Tongue (tissue), 2 donors: ENCODE measurements around the gene CDKAL1. TPM values are rescaled to one million over a fixed set of nuclear protein-coding genes. Genes with fewer than 3 reads are reported as not detected.
"Not testable (repeated sequence)": the region's sequence is repeated elsewhere in the genome, so short reads cannot be mapped to it uniquely, and the experiment has no call there.

Source experiments
- DNase-seq: peaks from one replicate; pipeline ENCODE4 v3.0.0-alpha.2; 2015
- total RNA-seq: library from RNA; depleted of rRNA; stranded (reverse); fragments of >200 nt; gene quantifications from one replicate; pipeline ENCODE4 v1.2.3, GENCODE V29; 2014

CDKAL1 gene
- total RNA-seq = 36.5 TPM

DNA sequence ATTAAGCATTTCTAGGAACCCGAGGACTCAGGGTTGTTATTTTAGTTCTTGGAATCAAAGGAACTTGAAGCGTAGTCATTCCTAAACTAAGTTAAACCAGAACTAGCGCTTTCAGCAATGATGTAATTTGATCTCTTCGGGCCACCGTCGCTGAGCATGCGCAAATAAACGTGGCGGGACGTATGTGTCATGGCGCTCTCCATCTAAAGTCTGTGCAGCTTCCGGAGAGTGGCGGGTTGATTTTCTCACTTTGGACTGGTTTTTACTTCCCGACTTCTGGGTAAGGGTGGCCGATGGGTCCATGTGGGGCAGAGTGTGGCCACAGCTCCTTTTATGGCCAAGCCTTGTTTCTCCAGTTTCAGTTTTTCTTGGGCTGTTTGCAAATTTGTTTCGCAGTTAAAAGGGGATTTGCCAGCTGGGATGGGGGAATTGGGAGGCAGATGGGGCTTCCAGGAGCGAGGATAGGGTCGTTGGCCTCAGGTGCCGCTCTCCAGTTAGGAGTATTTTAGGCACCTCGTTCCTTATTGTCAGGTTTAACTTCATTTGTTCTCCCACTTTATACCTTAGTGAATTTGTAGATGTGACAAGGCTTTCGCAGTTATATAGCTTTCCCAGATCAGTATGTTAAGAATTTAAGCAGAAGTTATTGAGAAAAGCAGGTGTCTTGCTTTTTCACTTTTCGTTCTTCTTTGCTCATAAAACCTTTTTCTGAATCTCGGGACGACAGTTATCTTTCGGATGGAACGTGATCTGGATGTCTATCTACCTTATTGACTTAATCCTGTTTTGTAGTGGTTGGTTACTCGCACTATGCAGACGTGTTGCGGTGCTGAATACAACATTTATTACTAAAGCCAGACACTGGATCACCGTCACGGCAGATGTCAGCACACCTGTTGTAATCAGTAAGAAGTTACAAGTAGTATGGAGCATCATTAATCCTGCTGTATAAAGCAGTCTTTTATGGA lies at the start of gene CDKAL1:
Gene CDKAL1, plus strand, starts transcription at position 163 of the 968 bp plus-strand sequence. CDS start 11,894 bp downstream, outside the sequence.
- DNase-seq = peak; percentile 98

DNA sequence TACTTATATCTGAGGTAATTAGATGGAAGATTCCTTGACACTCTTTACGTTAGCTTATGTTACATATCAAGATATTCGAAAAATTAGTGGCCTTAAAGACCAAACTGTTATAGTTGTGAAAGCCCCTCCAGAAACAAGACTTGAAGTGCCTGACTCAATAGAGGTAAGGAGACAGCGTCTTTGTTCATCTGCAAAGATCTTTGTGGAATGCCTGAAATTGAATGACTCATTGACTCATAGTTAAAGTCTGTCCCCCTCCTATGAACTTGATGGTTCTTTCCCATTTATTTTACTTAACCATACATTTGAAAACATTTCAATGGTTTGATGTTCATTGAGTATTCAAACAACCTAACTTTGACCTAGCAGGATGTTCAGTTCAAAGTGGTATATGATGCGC lies 47.6 kb upstream of the CDKAL1 start:
- DNase-seq = no peak

DNA sequence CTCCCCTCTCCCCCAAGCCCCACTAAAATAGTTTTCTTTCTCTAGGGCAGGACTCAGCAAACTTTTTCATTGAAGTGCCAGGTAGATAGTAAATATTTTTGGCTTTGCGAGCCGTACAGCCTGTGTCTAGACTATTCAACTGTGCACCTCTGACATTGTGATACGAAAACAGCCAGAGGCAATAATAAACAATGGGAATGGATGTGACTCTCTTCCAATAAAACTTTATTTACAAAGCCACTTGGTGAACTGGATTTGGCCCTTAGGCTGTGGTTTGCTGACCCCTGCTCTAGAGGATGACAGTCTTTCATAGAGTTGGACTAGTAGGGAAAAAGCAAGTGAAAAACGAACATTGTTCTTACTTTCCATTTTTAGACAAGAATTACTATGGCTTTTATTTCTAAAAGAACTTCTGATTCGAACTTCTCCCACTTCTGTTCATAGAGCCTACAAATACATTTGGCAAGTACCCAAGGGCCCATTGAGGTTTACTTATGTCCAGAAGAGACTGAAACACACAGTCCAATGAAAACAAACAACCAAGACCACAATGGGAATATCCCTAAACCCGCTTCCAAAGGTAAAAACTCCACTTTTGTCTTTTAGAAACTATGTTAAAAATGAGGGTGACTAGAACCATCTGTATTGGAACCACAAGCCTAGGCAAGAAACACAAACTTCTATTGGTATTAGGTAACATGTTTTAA lies 46.4 kb upstream of the CDKAL1 start:
- no peak for DNase-seq

DNA sequence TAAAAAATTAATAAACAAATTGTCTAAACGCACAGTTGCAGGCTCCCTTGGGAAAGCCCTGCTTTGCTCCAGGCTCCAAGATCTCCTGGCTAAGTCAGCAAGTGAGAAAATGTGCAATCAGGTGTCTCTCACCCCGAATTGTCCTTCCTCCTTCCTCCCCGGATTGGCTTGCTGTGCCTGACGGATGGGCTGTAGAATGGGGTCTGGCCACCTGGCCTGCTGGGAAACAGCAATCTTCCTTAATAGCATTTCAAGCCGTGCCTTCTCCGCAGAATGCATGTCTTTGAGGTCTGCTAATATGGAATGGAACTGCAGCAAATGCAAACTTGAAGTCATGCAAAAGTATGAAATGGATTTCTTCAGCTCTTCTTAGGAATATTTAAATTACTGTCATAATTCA lies 43.7 kb upstream of the CDKAL1 start:
- no peak for DNase-seq

GRCh38 chr6:20492099-20492498 lies 42.2 kb upstream of the CDKAL1 start:
- no peak for DNase-seq

DNA sequence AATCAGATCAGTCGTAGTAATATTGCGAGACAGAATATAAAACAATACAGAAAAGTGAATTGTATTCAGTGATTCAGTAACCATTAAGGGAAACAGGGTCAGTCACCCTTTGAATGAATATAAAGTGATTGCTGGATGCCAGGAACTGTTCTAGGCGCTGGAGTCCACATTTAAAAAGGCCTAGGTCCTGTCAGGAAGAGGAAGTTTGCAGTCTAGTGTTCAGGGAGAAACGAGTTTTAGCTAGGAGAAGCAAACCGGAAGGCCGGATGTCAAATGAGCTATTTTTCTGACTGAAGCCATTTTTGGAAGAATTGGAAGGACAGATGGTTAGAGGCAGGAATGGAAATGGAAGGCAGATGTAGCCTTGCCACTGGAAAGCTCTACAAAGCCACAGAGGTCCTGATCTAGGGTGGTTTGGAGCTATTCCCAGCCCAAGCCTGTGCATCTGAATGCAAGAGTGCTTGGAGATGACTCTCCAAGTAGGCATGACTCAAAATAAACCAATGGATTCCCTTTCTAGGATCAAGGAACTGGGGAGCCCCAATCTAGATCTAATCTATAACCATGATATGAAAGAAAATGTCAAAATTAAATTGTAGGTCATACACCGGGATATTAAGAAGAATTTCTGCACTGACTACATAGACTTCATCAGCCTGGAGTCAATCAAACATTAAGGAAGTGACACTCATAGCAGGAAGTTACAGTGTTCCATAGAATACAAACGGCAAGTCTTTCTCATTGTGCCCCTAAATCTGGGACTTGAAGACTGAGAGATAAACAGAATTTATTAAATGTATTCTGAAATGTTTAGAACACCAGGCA lies 36.8 kb upstream of the CDKAL1 start:
- no peak for DNase-seq

- DNase-seq = no peak
Observed at GRCh38 chr6:20498041-20498385, 36.2 kb upstream of the CDKAL1 start.

DNA sequence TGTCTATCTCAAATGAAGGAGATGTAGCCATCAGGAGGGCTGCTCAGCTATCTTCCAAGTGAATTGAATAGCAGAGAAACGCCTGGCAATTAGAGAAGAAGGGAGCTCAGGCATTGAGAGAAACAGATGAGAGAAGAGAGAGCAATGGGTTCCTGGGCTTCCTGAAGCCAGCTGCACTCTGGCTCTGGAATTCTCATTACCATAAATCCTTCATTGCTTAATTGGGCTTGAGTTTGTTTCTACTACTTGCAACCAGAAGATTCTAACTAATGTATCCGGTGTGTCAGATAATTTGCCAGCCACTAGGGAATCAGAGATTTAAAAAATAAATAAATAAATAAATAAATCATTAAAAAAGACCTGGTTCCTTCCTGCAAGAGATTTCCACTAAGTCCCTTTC lies 25.0 kb upstream of the CDKAL1 start:
- DNase-seq = no peak

GRCh38 chr6:20511852-20512251 lies 22.4 kb upstream of the CDKAL1 start:
- DNase-seq = no peak

DNA sequence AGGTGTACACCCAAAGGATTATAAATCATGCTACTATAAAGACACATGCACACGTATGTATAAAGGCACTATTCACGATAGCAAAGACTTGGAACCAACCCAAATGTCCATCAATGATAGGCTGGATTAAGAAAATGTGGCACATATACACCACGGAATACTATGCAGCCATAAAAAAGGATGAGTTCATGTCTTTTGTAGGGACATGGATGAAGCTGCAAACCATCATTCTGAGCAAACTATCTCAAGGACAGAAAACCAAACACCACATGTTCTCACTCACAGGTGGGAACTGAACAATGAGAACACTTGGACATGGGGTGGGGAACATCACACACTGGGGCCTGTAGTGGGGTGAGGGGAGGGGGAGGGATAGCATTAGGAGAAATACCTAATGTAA lies 9.0 kb upstream of the CDKAL1 start:
- not testable (repeated sequence) for DNase-seq

GRCh38 chr6:20529086-20529448 lies 5.2 kb upstream of the CDKAL1 start:
- peak; percentile 70 for DNase-seq

- no peak for DNase-seq
Observed at GRCh38 chr6:20532881-20533280, 1.4 kb upstream of the CDKAL1 start.

- peak; percentile 6 for DNase-seq
Observed at GRCh38 chr6:20533746-20534294, 437 bp upstream of the CDKAL1 start.

GRCh38 chr6:20538131-20538662 lies 3.9 kb downstream of the CDKAL1 start:
- no peak for DNase-seq

DNA sequence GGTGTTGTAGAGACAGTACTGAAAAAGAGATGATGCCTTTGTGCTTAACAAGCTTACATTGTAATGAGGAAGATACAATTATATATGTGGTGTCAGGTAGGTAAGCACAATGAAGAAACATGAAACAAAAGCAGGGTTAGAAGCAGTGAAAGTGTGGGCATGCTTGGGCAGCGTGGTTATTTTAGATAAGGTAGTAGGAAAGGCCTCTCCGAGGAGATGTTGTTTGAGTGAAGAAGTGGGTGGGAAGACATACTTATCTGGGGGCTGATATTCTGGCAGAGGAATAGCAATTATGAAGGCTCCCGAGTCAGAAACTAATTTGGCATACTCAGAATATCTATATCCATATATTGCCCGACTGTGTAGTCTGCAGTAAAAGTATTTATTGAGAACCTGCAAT lies 4.7 kb downstream of the CDKAL1 start:
- DNase-seq = no peak

DNA sequence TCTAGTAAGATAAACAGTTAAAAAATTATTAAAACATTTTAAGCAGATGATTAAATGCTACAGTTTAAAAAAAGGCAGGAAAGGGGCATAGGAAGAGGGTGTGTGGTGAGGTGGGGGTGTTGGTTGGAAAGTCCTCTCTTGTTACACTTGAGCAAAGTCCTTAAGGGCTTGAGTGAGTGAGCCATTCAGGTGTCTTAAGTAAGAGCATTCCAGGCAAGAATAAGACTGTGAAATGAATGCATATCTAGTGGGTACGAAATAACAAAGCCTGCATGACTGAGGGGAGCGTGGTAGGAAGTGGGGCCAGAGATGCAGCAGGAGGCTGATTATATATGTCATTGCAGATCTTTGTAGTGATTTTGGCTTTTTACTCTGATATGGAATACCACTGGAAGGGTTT lies 5.1 kb downstream of the CDKAL1 start:
- no peak for DNase-seq

DNA sequence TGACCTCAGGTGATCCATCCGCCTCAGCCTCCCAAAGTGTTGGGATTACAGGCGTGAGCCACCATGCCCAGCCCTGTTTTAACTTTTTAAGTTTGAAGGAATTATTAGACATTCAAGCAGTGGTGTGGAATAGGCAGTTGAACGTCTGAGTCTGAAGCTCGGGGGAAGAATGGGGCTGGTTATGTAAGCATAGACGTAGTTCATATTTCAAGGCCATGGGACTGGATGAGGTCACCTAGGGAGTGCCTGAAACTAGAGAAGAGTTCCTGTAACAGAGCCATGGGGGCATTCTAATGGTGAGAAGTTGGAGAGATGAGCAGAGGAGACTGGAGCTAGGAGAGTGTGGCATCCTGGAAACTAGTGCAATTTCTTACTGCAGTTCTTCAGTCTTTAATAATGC lies 6.4 kb downstream of the CDKAL1 start:
- DNase-seq = no peak

- DNase-seq = no peak
Observed at GRCh38 chr6:20541382-20541781, 7.1 kb downstream of the CDKAL1 start.

DNA sequence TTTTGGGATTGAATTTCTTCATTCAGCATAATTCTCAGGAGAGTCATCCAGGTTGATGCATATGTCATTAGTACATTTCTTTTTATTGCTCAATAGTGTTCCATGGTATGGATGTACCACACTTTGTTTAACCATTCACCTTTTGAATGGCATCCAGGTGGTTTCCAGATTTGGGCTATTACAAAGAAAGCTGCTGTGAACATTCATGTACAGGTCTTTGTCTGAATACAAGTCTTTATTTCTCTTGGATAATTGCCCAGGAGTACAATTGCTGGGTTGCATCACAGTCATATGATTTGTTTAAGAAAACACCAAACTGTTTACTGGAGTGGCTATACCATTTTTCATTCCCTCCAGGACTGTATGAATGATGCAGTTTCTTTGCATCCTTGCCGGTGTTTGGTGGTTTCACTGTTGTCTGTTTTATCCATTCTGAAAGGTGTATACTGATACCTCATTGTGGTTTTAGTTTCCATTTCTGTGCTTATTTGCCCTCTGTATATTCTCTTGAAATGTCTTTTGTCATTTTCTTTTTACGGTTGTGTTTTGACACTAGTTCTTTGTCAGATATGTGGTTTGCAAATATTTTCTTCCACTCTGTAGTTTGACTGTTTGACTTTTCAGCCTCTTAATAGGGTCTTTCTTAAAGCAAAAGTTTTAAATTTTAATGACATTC lies 8.8 kb downstream of the CDKAL1 start:
- DNase-seq = no peak

GRCh38 chr6:20548264-20548663 lies 14.0 kb downstream of the CDKAL1 start:
- no peak for DNase-seq

- not testable (repeated sequence) for DNase-seq
Observed at GRCh38 chr6:20549398-20549797, 15.1 kb downstream of the CDKAL1 start.

- DNase-seq = no peak
Observed at GRCh38 chr6:20554326-20554725, 20.1 kb downstream of the CDKAL1 start.
